Activated CD8-positive, alpha-beta memory T cell treated with anti-CD3 and anti-CD28 coated beads for 4 hours (primary cell): ENCODE results near the gene ZNF592.
"Not testable (repeated sequence)": the region's sequence is repeated elsewhere in the genome, so short reads cannot be mapped to it uniquely, and the experiment has no call there.

ENCODE experiments used
- DNase-seq, 2 donors: peaks; one replicate each; pipeline ENCODE4 v3.0.0-alpha.2; 2020; ENCODE audit warnings: low read depth in 2 of 2

ZNF592 gene

GRCh38 chr15:84829428-84829827 is 81.0 kb downstream of the ZNF592 start:
- DNase-seq, result no peak

- no peak for DNase-seq
Observed at GRCh38 chr15:84830036-84830435, 81.6 kb downstream of the ZNF592 start.

GRCh38 chr15:84831028-84831427 is 82.6 kb downstream of the ZNF592 start:
- no peak for DNase-seq

- DNase-seq, result no peak
Observed at GRCh38 chr15:84831613-84832012, 83.2 kb downstream of the ZNF592 start.

- no peak for DNase-seq
Observed at GRCh38 chr15:84832448-84833040, 84.2 kb downstream of the ZNF592 start.

- DNase-seq, result no peak
Observed at GRCh38 chr15:84833447-84834228, 85.2 kb downstream of the ZNF592 start.

GRCh38 chr15:84834229-84834955 is 86.0 kb downstream of the ZNF592 start:
- DNase-seq, result no peak

GRCh38 chr15:84834969-84835368 is 86.6 kb downstream of the ZNF592 start:
- no peak for DNase-seq

- no peak for DNase-seq
Observed at GRCh38 chr15:84835661-84836337, 87.4 kb downstream of the ZNF592 start.

- DNase-seq, result no peak
Observed at GRCh38 chr15:84836844-84837243, 88.5 kb downstream of the ZNF592 start.

GRCh38 chr15:84839714-84840113 is 91.3 kb downstream of the ZNF592 start:
- no peak for DNase-seq

- DNase-seq, result no peak
Observed at GRCh38 chr15:84840255-84840654, 91.9 kb downstream of the ZNF592 start.

- DNase-seq, result no peak
Observed at GRCh38 chr15:84840741-84841429, 92.5 kb downstream of the ZNF592 start.

- no peak for DNase-seq
Observed at GRCh38 chr15:84842781-84843180, 94.4 kb downstream of the ZNF592 start.

GRCh38 chr15:84844964-84845363 is 96.6 kb downstream of the ZNF592 start:
- no peak for DNase-seq

- DNase-seq, result not testable (repeated sequence)
Observed at GRCh38 chr15:84845631-84846030, 97.2 kb downstream of the ZNF592 start.

GRCh38 chr15:84846269-84846668 is 97.9 kb downstream of the ZNF592 start:
- no peak for DNase-seq

- DNase-seq, result no peak
Observed at GRCh38 chr15:84847382-84847781, 99.0 kb downstream of the ZNF592 start.

- DNase-seq, result no peak
Observed at GRCh38 chr15:84852212-84852611, 103.8 kb downstream of the ZNF592 start.

- no peak for DNase-seq
Observed at GRCh38 chr15:84855136-84855535, 106.7 kb downstream of the ZNF592 start.

GRCh38 chr15:84855765-84856164 is 107.4 kb downstream of the ZNF592 start:
- no peak for DNase-seq
